ENCODE results near the gene TUT7. TPM values are rescaled to one million over a fixed set of nuclear protein-coding genes. Genes with fewer than 3 reads are reported as not detected.

The TUT7 gene
- total RNA-seq, 1 experiment from 2014 or later: 12.5 TPM

- Histone ChIP-seq H3K9me3 (ENCODE audit: control insufficient read depth, insufficient read depth, low read depth, low read length) (no peaks in the 10 kb centered on the region), H3K27ac (ENCODE audit: low read length) (no peak overlapping the region), H3K4me3 (ENCODE audit: low read depth in 2 of 2, low read length in 2 of 2) (no peak overlapping the region), H3K4me1 (ENCODE audit: control insufficient read depth, insufficient read depth, low read length) (no peaks in the 10 kb centered on the region), H3K36me3 (ENCODE audit: control insufficient read depth, insufficient read depth, low read length) (peaks cover 19% of the 10 kb centered on the region), H3K27me3 (ENCODE audit: control insufficient read depth, insufficient read depth, low read length) (no peaks in the 10 kb centered on the region)
- in situ Hi-C loops (cut with HindIII; ENCODE audit: low pct_unique_long_range_greater_than_20kb, low sequenced_read_pairs): no loop called here
- TF ChIP-seq REST (IDR thresholded peaks at IDR 0.05; ENCODE audit: insufficient read depth in 1 of 2, low read depth in 2 of 2, low read length in 1 of 2) (no peak), POLR2AphosphoS5 (IDR thresholded peaks at IDR 0.05; ENCODE audit: low read depth, low read length) (no peak), SIN3A (IDR thresholded peaks at IDR 0.05; ENCODE audit: borderline replicate concordance, insufficient read depth, low read depth, low read length) (no peak), TCF7L2 (IDR thresholded peaks at IDR 0.05; ENCODE audit: low read depth, low read length) (no peak)
- TF ChIP-seq, protein P1, sequence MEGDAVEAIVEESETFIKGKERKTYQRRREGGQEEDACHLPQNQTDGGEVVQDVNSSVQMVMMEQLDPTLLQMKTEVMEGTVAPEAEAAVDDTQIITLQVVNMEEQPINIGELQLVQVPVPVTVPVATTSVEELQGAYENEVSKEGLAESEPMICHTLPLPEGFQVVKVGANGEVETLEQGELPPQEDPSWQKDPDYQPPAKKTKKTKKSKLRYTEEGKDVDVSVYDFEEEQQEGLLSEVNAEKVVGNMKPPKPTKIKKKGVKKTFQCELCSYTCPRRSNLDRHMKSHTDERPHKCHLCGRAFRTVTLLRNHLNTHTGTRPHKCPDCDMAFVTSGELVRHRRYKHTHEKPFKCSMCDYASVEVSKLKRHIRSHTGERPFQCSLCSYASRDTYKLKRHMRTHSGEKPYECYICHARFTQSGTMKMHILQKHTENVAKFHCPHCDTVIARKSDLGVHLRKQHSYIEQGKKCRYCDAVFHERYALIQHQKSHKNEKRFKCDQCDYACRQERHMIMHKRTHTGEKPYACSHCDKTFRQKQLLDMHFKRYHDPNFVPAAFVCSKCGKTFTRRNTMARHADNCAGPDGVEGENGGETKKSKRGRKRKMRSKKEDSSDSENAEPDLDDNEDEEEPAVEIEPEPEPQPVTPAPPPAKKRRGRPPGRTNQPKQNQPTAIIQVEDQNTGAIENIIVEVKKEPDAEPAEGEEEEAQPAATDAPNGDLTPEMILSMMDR (IDR thresholded peaks at IDR 0.05): no peak
- intact Hi-C loops (cut with micrococcal nuclease; ENCODE audit: unreplicated experiment): no loop called here
- ATAC-seq: no peak
- CTCF ChIA-PET: no interaction called here
- no peak for DNase-seq (ENCODE audit: low read depth, low spot score)
- POLR2A ChIA-PET: no interaction called here
- no TSS peak for BruUV-seq (replicated peaks)
These were observed 11.9 kb downstream of the TUT7 start for GRCh38 chr9:86342269-86342668.

DNA sequence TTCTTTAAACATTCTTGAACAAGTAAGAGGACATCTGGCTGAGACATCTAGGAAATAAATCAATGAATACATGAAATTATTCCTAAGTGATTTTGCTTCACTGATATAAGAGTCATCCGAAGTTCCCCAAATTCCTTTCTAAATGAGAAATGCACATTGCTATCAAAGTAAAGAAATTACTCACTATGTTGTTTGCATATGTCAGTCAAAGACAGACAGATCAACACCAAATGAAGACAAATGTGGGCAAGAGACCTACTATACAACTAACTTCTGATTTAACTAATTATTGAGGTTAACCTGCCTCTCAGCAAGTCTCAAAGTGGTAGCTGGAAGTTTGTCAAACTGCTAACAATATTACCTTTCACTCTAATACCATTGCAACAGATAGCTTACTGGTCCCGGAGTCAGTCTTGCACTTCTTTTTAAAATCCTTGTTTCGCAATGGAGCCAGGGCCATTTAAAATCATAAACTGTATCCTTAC, 13.2 kb downstream of the TUT7 start:
- ATAC-seq (no peak), DNase-seq (ENCODE audit: low read depth, low spot score) (no peak)
- Histone ChIP-seq H3K36me3 (ENCODE audit: control insufficient read depth, insufficient read depth, low read length) (peaks cover 30% of the 10 kb centered on the region), H3K4me1 (ENCODE audit: control insufficient read depth, insufficient read depth, low read length) (no peaks in the 10 kb centered on the region), H3K9me3 (ENCODE audit: control insufficient read depth, insufficient read depth, low read depth, low read length) (no peaks in the 10 kb centered on the region), H3K27ac (ENCODE audit: low read length) (no peak overlapping the region), H3K27me3 (ENCODE audit: control insufficient read depth, insufficient read depth, low read length) (no peaks in the 10 kb centered on the region), H3K4me3 (ENCODE audit: low read depth in 2 of 2, low read length in 2 of 2) (no peak overlapping the region)
- ChIA-PET POLR2A (no interaction called here), CTCF (no interaction called here)
- in situ Hi-C loops (cut with HindIII; ENCODE audit: low pct_unique_long_range_greater_than_20kb, low sequenced_read_pairs) (no loop called here), intact Hi-C loops (cut with micrococcal nuclease; ENCODE audit: unreplicated experiment) (no loop called here)
- TF ChIP-seq POLR2AphosphoS5 (IDR thresholded peaks at IDR 0.05; ENCODE audit: low read depth, low read length) (no peak), REST (IDR thresholded peaks at IDR 0.05; ENCODE audit: insufficient read depth in 1 of 2, low read depth in 2 of 2, low read length in 1 of 2) (no peak), TCF7L2 (IDR thresholded peaks at IDR 0.05; ENCODE audit: low read depth, low read length) (no peak), SIN3A (IDR thresholded peaks at IDR 0.05; ENCODE audit: borderline replicate concordance, insufficient read depth, low read depth, low read length) (no peak)
- TF ChIP-seq, protein P1 (IDR thresholded peaks at IDR 0.05): no peak
- no TSS peak for BruUV-seq (replicated peaks)
